Pancreas (tissue), 10 donors: Measurements from ENCODE around the gene SPRN. TPM values are rescaled to one million over a fixed set of nuclear protein-coding genes. Genes with fewer than 3 reads are reported as not detected.
A peak's percentile ranks its signal among the peaks of the same experiment; 100 is the strongest.
"Not testable (repeated sequence)": the region's sequence is repeated elsewhere in the genome, so short reads cannot be mapped to it uniquely, and the experiment has no call there.

Experiments
- ATAC-seq, 4 donors: fragments of 200-7000 bp; cut with Tn5 transposase; one replicate each; pipeline versions ENCODE4 v1.8.0 to v1.9.1; 2020; ENCODE audit warnings: mild to moderate bottlenecking in 4 of 4, moderate library complexity in 4 of 4
- DNase-seq, 6 donors: peaks; one replicate each; pipeline ENCODE4 v3.0.0-alpha.2; 2020
- FAIRE-seq: peaks from 2 replicates; lab custom pipeline; 2012; peaks lifted over from hg19 to GRCh38; lab: Jason Lieb, UNC
- H3K27ac ChIP-seq, 4 donors: fragments of 200-600 bp; sonication (generic); 1 replicate in 3 of 4; 2 replicates in 1 of 4; pipeline versions ENCODE4 v1.5.0 to v1.8.0; 2020
- H3K27me3 ChIP-seq, 4 donors: fragments of 200-600 bp; one replicate each; pipeline ENCODE4 v1.8.0; 2021
- H3K36me3 ChIP-seq, 3 donors: fragments of 200-600 bp; sonication (generic) in 1 of 3; one replicate each; pipeline versions ENCODE4 v1.5.0 to v1.8.0; 2020 to 2021
- H3K4me1 ChIP-seq, 3 donors: fragments of 200-600 bp; one replicate each; pipeline ENCODE4 v1.8.0; 2021
- H3K4me3 ChIP-seq, 4 donors: fragments of 200-600 bp; sonication (generic) in 2 of 4; one replicate each; pipeline versions ENCODE4 v1.5.0 to v1.8.0; 2020 to 2021
- H3K9me3 ChIP-seq, 4 donors: fragments of 200-600 bp; one replicate each; pipeline ENCODE4 v1.8.0; 2021
- WGBS, 2 donors: extraction: QIAGEN DNeasy Blood & Tissue Kit; methylation state at CpG; one replicate each; pipeline ENCODE4 v1.1.7; 2013; 5-methylcytosine and 5-hydroxymethylcytosine counted together
- intact Hi-C, 3 donors: fragments of 100-400 bp; cut with DNase I; formaldehyde crosslinking; loops; one replicate each; pipeline versions ENCODE4 v1.11.1 to v1.14.2; 2022
- polyA plus RNA-seq, 2 donors: library from polyadenylated mRNA; stranded (reverse); fragments of 200-250 nt; gene quantifications; one replicate each; pipeline ENCODE4 v1.2.3, GENCODE V29; 2013
- total RNA-seq, 6 donors: library from RNA; stranded (reverse); fragmentation: NEBNext Ultra II Directional in 4 of 6; extraction: Animal tissue kit (Norgen Biotek cat#: 25700) in 4 of 6; gene quantifications; one replicate each; pipeline versions ENCODE4 v1.2.1 to v1.2.4, GENCODE V29; 2021 to 2023
- TF ChIP-seq, protein P1 (sequence below), 4 donors: fragments of 200-600 bp; sonication (generic) in 3 of 4; IDR thresholded peaks; one replicate each; pipeline versions ENCODE4 v1.5.0 to v1.8.0; 2021; ENCODE audit warnings: antibody characterized with exemption in 4 of 4
- donor health status: healthy with polysubstance abuse.
- donor health status: DM: no; HTN: no; CAD: no; lungs with moderate emphysema.
- donor health status: DM: no; HTN: no; CAD: no.
- donor health status: control.
- donor health status: control.
- donor health status: Bipolar disorder and iron deficiency.
- donor health status: DM: yes; HTN: yes; CAD: no.
- donor health status: DM: no; HTN: no; CAD: no.
- donor health status: DM: no; HTN: no; CAD: no.
- donor health status: DM: yes; HTN: yes; CAD: no.

SPRN gene
- total and polyA plus RNA-seq, 8 donors = 0.03 to 0.87 (median 0.09) TPM; not detected in 3

DNA sequence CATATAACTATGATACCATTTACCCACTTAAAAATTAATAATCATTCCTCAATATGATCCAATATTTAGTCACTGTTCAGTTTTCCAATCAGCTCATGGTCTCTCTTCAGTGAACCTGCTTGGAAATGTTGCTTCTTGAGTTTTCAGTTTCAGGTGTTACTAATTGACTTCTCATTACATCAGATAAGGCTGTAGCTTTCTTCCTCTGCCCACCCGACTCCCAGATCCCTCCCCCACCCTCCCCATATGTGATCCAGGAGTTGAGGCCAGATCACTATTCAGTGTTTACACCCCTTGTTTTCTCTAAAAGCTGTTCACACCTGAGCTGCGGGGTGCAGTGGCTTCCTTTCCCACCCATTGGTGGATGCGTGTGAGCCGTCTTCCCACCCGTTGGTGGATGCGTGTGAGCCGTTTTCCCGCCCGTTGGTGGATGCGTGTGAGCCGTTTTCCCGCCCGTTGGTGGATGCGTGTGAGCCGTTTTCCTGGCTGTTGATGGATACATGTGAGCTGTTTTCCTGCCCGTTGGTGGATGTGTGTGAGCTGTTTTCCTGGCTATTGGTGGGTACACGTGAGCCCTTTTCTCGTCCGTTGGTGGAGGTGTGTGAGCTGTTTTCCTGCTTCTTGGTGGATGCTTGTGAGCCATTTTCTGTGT is 33.7 kb downstream of the SPRN start:
- ATAC-seq (no peak), DNase-seq (peak in 1 of 6 donors; percentile 6), FAIRE-seq (no peak)
- Histone ChIP-seq H3K4me3 (no peak overlapping the region), H3K4me1 (peaks cover 0 to 6% (median 6%) of the 10 kb centered on the region in 3 donors), H3K27ac (no peak overlapping the region), H3K27me3 (no peaks in the 10 kb centered on the region), H3K36me3 (no peaks in the 10 kb centered on the region), H3K9me3 (no peaks in the 10 kb centered on the region)
- WGBS, 2 donors = 85 to 90% methylated on average over 19 of the region's 19 CpGs
- intact Hi-C loops = no loop called here
- TF ChIP-seq, protein P1, sequence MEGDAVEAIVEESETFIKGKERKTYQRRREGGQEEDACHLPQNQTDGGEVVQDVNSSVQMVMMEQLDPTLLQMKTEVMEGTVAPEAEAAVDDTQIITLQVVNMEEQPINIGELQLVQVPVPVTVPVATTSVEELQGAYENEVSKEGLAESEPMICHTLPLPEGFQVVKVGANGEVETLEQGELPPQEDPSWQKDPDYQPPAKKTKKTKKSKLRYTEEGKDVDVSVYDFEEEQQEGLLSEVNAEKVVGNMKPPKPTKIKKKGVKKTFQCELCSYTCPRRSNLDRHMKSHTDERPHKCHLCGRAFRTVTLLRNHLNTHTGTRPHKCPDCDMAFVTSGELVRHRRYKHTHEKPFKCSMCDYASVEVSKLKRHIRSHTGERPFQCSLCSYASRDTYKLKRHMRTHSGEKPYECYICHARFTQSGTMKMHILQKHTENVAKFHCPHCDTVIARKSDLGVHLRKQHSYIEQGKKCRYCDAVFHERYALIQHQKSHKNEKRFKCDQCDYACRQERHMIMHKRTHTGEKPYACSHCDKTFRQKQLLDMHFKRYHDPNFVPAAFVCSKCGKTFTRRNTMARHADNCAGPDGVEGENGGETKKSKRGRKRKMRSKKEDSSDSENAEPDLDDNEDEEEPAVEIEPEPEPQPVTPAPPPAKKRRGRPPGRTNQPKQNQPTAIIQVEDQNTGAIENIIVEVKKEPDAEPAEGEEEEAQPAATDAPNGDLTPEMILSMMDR (IDR thresholded peaks at IDR 0.05) = no peak

DNA sequence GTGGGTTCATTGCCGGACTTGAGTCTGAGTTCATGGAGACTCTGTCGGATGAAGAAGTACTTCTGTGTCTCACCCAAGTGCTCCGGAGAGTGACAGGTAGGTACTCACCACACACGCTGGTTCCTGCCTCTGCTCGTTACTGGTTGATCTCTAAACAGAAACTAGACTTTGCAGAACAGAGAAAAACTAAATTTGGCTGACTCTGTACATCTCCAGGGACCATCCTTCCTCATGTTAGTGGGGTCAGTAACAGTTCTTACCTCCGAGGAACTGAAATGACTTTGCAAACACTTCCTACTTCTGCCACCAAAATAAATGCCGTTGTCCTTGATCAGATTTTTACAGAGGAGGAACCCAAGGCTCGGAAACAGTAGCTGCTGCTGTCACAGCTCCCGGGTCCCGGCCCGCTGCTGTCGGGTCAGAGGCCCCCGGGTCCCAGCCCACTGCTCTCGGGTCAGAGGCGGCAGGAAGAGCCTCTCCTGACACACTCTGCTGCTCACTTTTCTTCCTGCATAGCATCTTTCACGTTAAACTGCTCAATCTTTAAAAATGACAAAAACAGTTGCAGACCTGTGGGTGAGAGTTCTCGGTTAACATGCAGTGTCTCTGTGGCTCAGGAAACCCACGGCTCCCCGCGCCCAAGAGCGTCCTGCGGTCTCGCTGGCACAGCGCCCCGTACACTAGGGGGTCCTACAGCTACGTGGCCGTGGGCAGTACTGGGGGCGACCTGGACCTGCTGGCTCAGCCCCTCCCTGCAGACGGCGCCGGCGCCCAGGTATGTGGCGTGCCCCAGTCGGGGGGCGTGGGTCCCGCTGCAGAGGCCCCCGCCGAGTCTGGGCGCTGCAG is 35.2 kb downstream of the SPRN start:
- TF ChIP-seq, protein P1 (IDR thresholded peaks at IDR 0.05) = no peak
- Histone ChIP-seq H3K27ac (peak overlapping the region in 1 of 4 donors; percentile 33), H3K27me3 (no peaks in the 10 kb centered on the region), H3K36me3 (no peaks in the 10 kb centered on the region), H3K4me1 (no peaks in the 10 kb centered on the region), H3K4me3 (no peak overlapping the region), H3K9me3 (no peaks in the 10 kb centered on the region)
- DNase-seq (peak in 4 of 6 donors; percentile 7 to 62 (median 22)), ATAC-seq (no peak), FAIRE-seq (no peak)
- 84 to 89% methylated on average over 39 of the region's 39 CpGs for WGBS, 2 donors
- intact Hi-C loops = no loop called here

DNA sequence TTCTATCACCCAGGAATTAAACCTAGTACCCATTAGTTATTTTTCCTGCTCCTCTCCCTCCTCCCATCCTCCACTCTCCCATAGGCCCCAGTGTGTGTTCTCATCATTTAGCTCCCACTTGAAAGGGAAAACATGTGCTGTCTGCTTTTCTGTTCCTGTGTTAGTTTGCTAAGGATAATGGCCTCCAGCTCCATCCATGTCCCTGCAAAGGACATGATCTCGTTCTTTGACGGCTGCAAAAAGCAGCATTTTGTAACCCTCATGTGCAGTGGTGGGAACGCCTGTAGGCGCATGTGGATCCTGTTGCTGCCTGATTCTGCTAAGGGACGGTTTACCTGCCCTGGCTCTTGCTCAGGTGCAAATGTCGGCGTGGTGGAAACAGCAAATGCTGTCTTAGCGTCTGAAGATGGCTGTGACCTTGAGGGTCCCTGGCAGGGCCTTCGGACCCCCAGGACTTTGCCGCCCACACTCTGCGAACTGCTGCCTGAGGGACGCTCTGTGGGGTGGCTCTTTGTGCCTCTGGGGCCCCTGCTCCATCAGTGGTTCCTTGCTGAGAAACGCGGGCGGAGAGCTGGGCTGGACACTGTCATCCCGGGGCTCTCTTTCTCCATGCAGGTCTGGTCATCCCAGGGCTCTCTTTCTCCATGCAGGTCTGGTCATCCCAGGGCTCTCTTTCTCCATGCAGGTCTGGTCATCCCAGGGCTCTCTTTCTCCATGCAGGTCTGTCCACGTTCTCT is 36.0 kb downstream of the SPRN start:
- FAIRE-seq (no peak), ATAC-seq (no peak), DNase-seq (peak in 2 of 6 donors; percentile 11 to 38)
- WGBS, 2 donors = 85 to 86% methylated on average over 17 of the region's 17 CpGs
- no peaks in the 10 kb centered on the region for H3K4me1 ChIP-seq
- H3K36me3 ChIP-seq = no peaks in the 10 kb centered on the region
- no peak overlapping the region for H3K27ac ChIP-seq
- H3K27me3 ChIP-seq = no peaks in the 10 kb centered on the region
- TF ChIP-seq, protein P1 (IDR thresholded peaks at IDR 0.05) = no peak
- H3K9me3 ChIP-seq = no peaks in the 10 kb centered on the region
- intact Hi-C loops = no loop called here
- H3K4me3 ChIP-seq = no peak overlapping the region

DNA sequence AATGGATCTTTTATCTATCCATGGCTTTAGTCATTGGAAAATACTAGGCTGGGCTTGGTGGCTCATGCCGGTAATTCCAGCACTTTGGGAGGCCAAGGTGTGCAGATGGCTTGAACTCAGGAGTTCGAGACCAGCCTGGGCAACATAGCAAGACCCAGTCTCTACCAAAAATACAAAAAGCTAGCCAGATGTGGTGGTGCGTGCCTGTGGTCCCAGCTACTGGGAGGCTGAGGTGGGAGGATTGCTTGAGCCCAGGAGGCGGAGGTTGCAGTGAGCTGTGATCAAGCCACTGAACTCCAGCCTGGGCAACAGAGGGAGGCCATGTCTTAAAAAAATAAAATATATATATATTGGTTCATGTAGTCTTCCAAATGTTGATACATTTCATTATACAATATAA is 37.5 kb downstream of the SPRN start:
- peak in 1 of 6 donors; percentile 3 for DNase-seq
- H3K27me3 ChIP-seq, H3K9me3 ChIP-seq, FAIRE-seq, H3K4me3 ChIP-seq, H3K36me3 ChIP-seq, H3K27ac ChIP-seq, H3K4me1 ChIP-seq, ATAC-seq, intact Hi-C loops: not testable (repeated sequence)
- 96 to 98% methylated on average over 4 of the region's 4 CpGs for WGBS, 2 donors

DNA sequence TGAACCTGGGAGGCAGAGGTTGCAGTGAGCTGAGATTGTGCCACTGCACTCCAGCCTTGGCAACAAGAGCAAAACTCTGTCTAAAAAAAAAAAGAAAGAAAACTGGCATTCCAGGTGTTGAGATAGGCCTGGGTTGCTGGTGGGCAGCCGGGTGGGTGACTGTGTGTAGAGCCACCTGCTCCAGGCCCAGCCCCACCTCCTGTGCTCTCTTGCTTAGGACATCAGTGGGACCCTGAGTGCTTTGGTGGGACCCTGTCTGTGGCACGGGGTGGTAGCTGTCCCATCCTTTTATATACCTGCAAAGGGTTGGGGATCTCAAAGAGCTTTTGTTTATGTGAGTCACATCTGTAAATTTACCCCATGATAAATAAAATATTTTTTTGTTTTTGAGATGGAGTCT is 39.2 kb downstream of the SPRN start:
- DNase-seq (no peak), ATAC-seq (no peak), FAIRE-seq (no peak)
- Histone ChIP-seq H3K27me3 (no peaks in the 10 kb centered on the region), H3K4me3 (no peak overlapping the region), H3K4me1 (no peaks in the 10 kb centered on the region), H3K36me3 (no peaks in the 10 kb centered on the region), H3K27ac (no peak overlapping the region), H3K9me3 (no peaks in the 10 kb centered on the region)
- intact Hi-C loops = no loop called here
- TF ChIP-seq, protein P1 (IDR thresholded peaks at IDR 0.05) = no peak
- 91 to 100% methylated on average over 2 of the region's 2 CpGs for WGBS, 2 donors
